Adrenal gland (tissue), 12 donors: Measurements from ENCODE around the gene PDGFRB. TPM values are rescaled to one million over a fixed set of nuclear protein-coding genes. Genes with fewer than 3 reads are reported as not detected.

ENCODE experiments used
- DNase-seq, 7 donors: peaks; one replicate each; pipeline ENCODE4 v3.0.0-alpha.2; 2019 to 2020
- H3K27ac ChIP-seq, 5 donors: fragments of 200-600 bp; sonication (generic) in 4 of 5; 1 replicate in 3 of 5; 2 replicates in 2 of 5; pipeline versions ENCODE4 v1.5.1 to v1.8.0; 2016 to 2020; ENCODE audit warnings: mild to moderate bottlenecking in 1 of 5
- H3K27me3 ChIP-seq: fragments of 200-600 bp; 2 replicates; pipeline ENCODE4 v1.8.0; 2021
- H3K36me3 ChIP-seq, 2 donors: fragments of 200-600 bp; replicated peaks in 1 of 2; 1 replicate in 1 of 2; 2 replicates in 1 of 2; pipeline versions ENCODE4 v1.5.1 to v1.8.0; 2018 to 2022
- H3K4me1 ChIP-seq, 2 donors: fragments of 200-600 bp; replicated peaks in 1 of 2; 1 replicate in 1 of 2; 2 replicates in 1 of 2; pipeline versions ENCODE4 v1.5.1 to v1.8.0; 2018 to 2021
- H3K4me3 ChIP-seq, 4 donors: fragments of 200-600 bp; sonication (generic) in 3 of 4; one replicate each; pipeline ENCODE4 v1.5.1; 2016 to 2018
- H3K9me3 ChIP-seq, 3 donors: fragments of 200-600 bp; sonication (generic) in 1 of 3; replicated peaks in 1 of 3; 1 replicate in 2 of 3; 2 replicates in 1 of 3; pipeline versions ENCODE4 v1.5.1 to v1.8.0; 2016 to 2021
- CTCF ChIP-seq, 6 experiments: fragments of 450-650 bp in 4 of 6; fragments of 200-600 bp in 2 of 6; sonication (generic) in 1 of 6; IDR thresholded peaks; 1 replicate in 5 of 6; 2 replicates in 1 of 6; pipeline versions ENCODE4 v1.5.1 to v1.8.0; 2016 to 2021; ENCODE audit warnings: antibody characterized with exemption in 6 of 6, mild to moderate bottlenecking in 2 of 6, moderate library complexity in 1 of 6
- POLR2A ChIP-seq, 2 donors: fragments of 450-650 bp; IDR thresholded peaks; one replicate each; pipeline ENCODE4 v1.6.1; 2017; ENCODE audit warnings: antibody characterized with exemption in 2 of 2, mild to moderate bottlenecking in 2 of 2, moderate library complexity in 1 of 2
- WGBS, 4 donors: extraction: QIAGEN DNeasy Blood & Tissue Kit in 2 of 4; methylation state at CpG; one replicate each; pipeline versions ENCODE4 v1.1.5 to v1.1.7; 2013 to 2017; 5-methylcytosine and 5-hydroxymethylcytosine counted together
- intact Hi-C, 2 donors: fragments of 100-400 bp; cut with DNase I; formaldehyde crosslinking; loops; one replicate each; pipeline versions ENCODE4 v1.14.1 to v1.15.0; 2022 to 2023
- polyA plus RNA-seq, 3 donors: library from polyadenylated mRNA; stranded (reverse); fragments of 200-250 nt in 2 of 3; fragments of 350-450 nt in 1 of 3; fragmentation: Illumina TruSeq in 1 of 3; extraction: RNeasy Lipid Tissue Mini Kit (QIAGEN cat#74804) in 1 of 3; gene quantifications; one replicate each; pipeline ENCODE4 v1.2.3, GENCODE V29; 2013 to 2014
- total RNA-seq, 9 donors: library from RNA; depleted of rRNA in 4 of 9; stranded (reverse); fragments of >200 nt in 4 of 9; fragments of 120-200 nt in 1 of 9; fragmentation: NEBNext Ultra II Directional in 1 of 9; extraction: Animal tissue kit (Norgen Biotek cat#: 25700) in 1 of 9; gene quantifications; one replicate each; pipeline versions ENCODE4 v1.1.0 to v1.2.4, GENCODE V29; 2013 to 2023
- donor health status: healthy with polysubstance abuse.
- donor health status: Bipolar disorder and iron deficiency.
- donor health status: DM: yes; HTN: yes; CAD: no.
- donor health status: DM: no; HTN: no; CAD: no.
- donor health status: DM: no; HTN: no; CAD: no.
- donor health status: DM: yes; HTN: yes; CAD: no.

The PDGFRB gene
- total and polyA plus RNA-seq, 12 donors, result 21.3 to 188 (median 73.1) TPM

- peak; percentile 49 to 72 (median 65) for DNase-seq
- Histone ChIP-seq H3K4me3 (no peak overlapping the region), H3K27me3 (no peaks in the 10 kb centered on the region), H3K9me3 (no peaks in the 10 kb centered on the region), H3K36me3 (peaks cover 0 to 3% of the 10 kb centered on the region in 2 donors), H3K4me1 (peaks cover 26 to 63% of the 10 kb centered on the region in 2 donors), H3K27ac (peak overlapping the region in 4 of 5 donors; percentile 23 to 92 (median 64))
- 47 to 56% (median 52%) methylated on average over 6 to 10 of the region's 10 CpGs for WGBS, 4 donors
- no peak for TF ChIP-seq POLR2A (IDR thresholded peaks at IDR 0.05)
- TF ChIP-seq CTCF (IDR thresholded peaks at IDR 0.05), result no peak
- intact Hi-C loops, result no loop called here
These were observed 16.9 kb downstream of the PDGFRB start for GRCh38 chr5:150138551-150139265.

GRCh38 chr5:150137997-150138396 is 17.6 kb downstream of the PDGFRB start:
- H3K4me1 ChIP-seq, result peaks cover 22 to 56% of the 10 kb centered on the region in 2 donors
- no peak overlapping the region for H3K4me3 ChIP-seq
- H3K9me3 ChIP-seq, result no peaks in the 10 kb centered on the region
- TF ChIP-seq CTCF (IDR thresholded peaks at IDR 0.05) (no peak), POLR2A (IDR thresholded peaks at IDR 0.05) (no peak)
- peak overlapping the region in 4 of 5 donors; percentile 15 to 92 (median 64) for H3K27ac ChIP-seq
- no peaks in the 10 kb centered on the region for H3K27me3 ChIP-seq
- peaks cover 0 to 3% of the 10 kb centered on the region in 2 donors for H3K36me3 ChIP-seq
- intact Hi-C loops, result no loop called here
- 68 to 91% (median 71%) methylated on average over 5 of the region's 5 CpGs for WGBS, 4 donors
- DNase-seq, result peak in 3 of 7 donors; percentile 35 to 50 (median 45)

GRCh38 chr5:150137168-150137957 is 18.3 kb downstream of the PDGFRB start:
- 29 to 63% (median 48%) methylated on average over 7 to 12 of the region's 12 CpGs for WGBS, 4 donors
- intact Hi-C loops, result no loop called here
- Histone ChIP-seq H3K27me3 (no peaks in the 10 kb centered on the region), H3K27ac (peak overlapping the region in 3 of 5 donors; percentile 47 to 92 (median 82)), H3K9me3 (no peaks in the 10 kb centered on the region), H3K4me3 (no peak overlapping the region), H3K36me3 (peaks cover 0 to 3% of the 10 kb centered on the region in 2 donors), H3K4me1 (peaks cover 22 to 49% of the 10 kb centered on the region in 2 donors)
- TF ChIP-seq CTCF (IDR thresholded peaks at IDR 0.05), result no peak
- no peak for TF ChIP-seq POLR2A (IDR thresholded peaks at IDR 0.05)
- peak in 1 of 7 donors; percentile 45 for DNase-seq
